Right lobe of liver (tissue), 4 donors: ENCODE data around the gene DNAJC9.

ENCODE experiments used
- CTCF ChIP-seq, 4 donors: fragments of 200-600 bp in 3 of 4; fragments of 450-650 bp in 1 of 4; IDR thresholded peaks; one replicate each; pipeline versions ENCODE4 v1.5.1 to v1.8.0; 2016 to 2022; ENCODE audit warnings: antibody characterized with exemption in 4 of 4, mild to moderate bottlenecking in 2 of 4
- POLR2A ChIP-seq: fragments of 450-650 bp; IDR thresholded peaks from one replicate; pipeline ENCODE4 v1.6.1; 2017; ENCODE audit warnings: antibody characterized with exemption, mild to moderate bottlenecking
- donor health status: DM: no; HTN: no; CAD: no.
- donor health status: DM: no; HTN: no; CAD: no.
- donor health status: DM: no; HTN: yes; CAD: no.

GRCh38 chr10:73264423-73264822, 17.4 kb upstream of the DNAJC9 start:
- TF ChIP-seq POLR2A (no peak), CTCF (IDR thresholded peaks at IDR 0.05) (no peak)
